Keratinocyte (primary cell): ENCODE results near the gene TLL2.

ENCODE experiments used
- EZH2 ChIP-seq: IDR thresholded peaks from one replicate; pipeline ENCODE4 v1.6.1; 2012; ENCODE audit warnings: inconsistent platforms, mild to moderate bottlenecking, low read length, moderate library complexity
- TF ChIP-seq, protein P1 (sequence below), 3 experiments: IDR thresholded peaks in 1 of 3; conservative IDR thresholded peaks in 1 of 3; optimal IDR thresholded peaks in 1 of 3; 2 replicates in 2 of 3; 3 replicates in 1 of 3; pipeline versions ENCODE3 to v1.5.1; 2011; ENCODE audit warnings: low read length in 3 of 3, mild to moderate bottlenecking in 3 of 3, moderate library complexity in 2 of 3, control low read depth in 1 of 3, inconsistent platforms in 1 of 3; ENCODE audit not compliant: insufficient read depth in 2 of 3; ENCODE audit errors: extremely low read depth in 1 of 3

DNA sequence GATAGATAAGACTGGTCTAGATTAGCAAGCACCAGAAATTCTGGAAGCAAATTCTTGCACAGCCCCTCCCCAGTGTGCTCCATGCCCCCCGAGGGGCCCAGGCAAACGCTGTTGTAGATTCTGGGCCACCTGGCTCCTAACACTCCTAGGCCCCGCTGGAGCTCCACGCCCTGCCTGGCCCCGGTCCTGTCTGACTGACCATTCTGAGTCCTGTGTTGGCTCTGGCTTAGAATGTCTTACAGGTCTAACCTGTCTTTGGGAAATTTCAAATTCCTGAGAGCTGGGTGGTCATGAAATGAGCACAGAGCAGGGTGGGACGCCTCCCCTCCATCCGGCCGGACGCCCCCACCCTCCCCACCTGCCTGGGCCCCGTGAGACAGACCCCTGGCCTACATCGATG is 142.4 kb downstream of the TLL2 start:
- TF ChIP-seq, protein P1, sequence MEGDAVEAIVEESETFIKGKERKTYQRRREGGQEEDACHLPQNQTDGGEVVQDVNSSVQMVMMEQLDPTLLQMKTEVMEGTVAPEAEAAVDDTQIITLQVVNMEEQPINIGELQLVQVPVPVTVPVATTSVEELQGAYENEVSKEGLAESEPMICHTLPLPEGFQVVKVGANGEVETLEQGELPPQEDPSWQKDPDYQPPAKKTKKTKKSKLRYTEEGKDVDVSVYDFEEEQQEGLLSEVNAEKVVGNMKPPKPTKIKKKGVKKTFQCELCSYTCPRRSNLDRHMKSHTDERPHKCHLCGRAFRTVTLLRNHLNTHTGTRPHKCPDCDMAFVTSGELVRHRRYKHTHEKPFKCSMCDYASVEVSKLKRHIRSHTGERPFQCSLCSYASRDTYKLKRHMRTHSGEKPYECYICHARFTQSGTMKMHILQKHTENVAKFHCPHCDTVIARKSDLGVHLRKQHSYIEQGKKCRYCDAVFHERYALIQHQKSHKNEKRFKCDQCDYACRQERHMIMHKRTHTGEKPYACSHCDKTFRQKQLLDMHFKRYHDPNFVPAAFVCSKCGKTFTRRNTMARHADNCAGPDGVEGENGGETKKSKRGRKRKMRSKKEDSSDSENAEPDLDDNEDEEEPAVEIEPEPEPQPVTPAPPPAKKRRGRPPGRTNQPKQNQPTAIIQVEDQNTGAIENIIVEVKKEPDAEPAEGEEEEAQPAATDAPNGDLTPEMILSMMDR (optimal IDR thresholded peaks at IDR 0.05 in 1 of 3, IDR thresholded peaks at IDR 0.05 in 1 of 3, conservative IDR thresholded peaks at IDR 0.05 in 1 of 3; ENCODE audit: extremely low read depth in 1 of 3, insufficient read depth in 2 of 3, low read length in 3 of 3) = no peak
- TF ChIP-seq EZH2 = no peak
